HG02678 (cell line): ENCODE data around the gene ZNF410.
"Not testable (repeated sequence)": the region's sequence is repeated elsewhere in the genome, so short reads cannot be mapped to it uniquely, and the experiment has no call there.

Experiments used
- ATAC-seq: cut with Tn5 transposase; IDR thresholded peaks from one replicate; pipeline ENCODE4 v1.9.1; 2021; ENCODE audit warnings: mild to moderate bottlenecking, moderate library complexity; ENCODE audit not compliant: unreplicated experiment

Gene ZNF410

GRCh38 chr14:73884438-73885190 lies 2.0 kb upstream of the ZNF410 start:
- no peak for ATAC-seq

- no peak for ATAC-seq
These were observed 608 bp downstream of the ZNF410 start for GRCh38 chr14:73887318-73887616.

GRCh38 chr14:73887694-73888459 lies 1.2 kb downstream of the ZNF410 start:
- ATAC-seq: no peak

- ATAC-seq: no peak
These were observed 1.7 kb downstream of the ZNF410 start for GRCh38 chr14:73888460-73888725.

GRCh38 chr14:73888971-73889370 lies 2.3 kb downstream of the ZNF410 start:
- no peak for ATAC-seq

- ATAC-seq: no peak
These were observed 2.7 kb downstream of the ZNF410 start for GRCh38 chr14:73889376-73889775.

- ATAC-seq: not testable (repeated sequence)
These were observed 7.6 kb downstream of the ZNF410 start for GRCh38 chr14:73894180-73894687.

GRCh38 chr14:73895939-73896338 lies 9.3 kb downstream of the ZNF410 start:
- ATAC-seq: no peak

- ATAC-seq: no peak
These were observed 9.9 kb downstream of the ZNF410 start for GRCh38 chr14:73896521-73896920.

- no peak for ATAC-seq
These were observed 16.4 kb downstream of the ZNF410 start for GRCh38 chr14:73903028-73903427.

- no peak for ATAC-seq
These were observed 23.0 kb downstream of the ZNF410 start for GRCh38 chr14:73909681-73910080.

- ATAC-seq: no peak
These were observed 26.6 kb downstream of the ZNF410 start for GRCh38 chr14:73913256-73913655.

GRCh38 chr14:73916324-73916723 lies 29.7 kb downstream of the ZNF410 start:
- ATAC-seq: no peak

- not testable (repeated sequence) for ATAC-seq
These were observed 32.8 kb downstream of the ZNF410 start for GRCh38 chr14:73919457-73919856.

- no peak for ATAC-seq
These were observed 37.7 kb downstream of the ZNF410 start for GRCh38 chr14:73924337-73924736.

GRCh38 chr14:73935666-73936065 lies 49.0 kb downstream of the ZNF410 start:
- ATAC-seq: no peak

GRCh38 chr14:73936548-73936947 lies 49.9 kb downstream of the ZNF410 start:
- no peak for ATAC-seq

- ATAC-seq: no peak
These were observed 50.4 kb downstream of the ZNF410 start for GRCh38 chr14:73937012-73937411.

- no peak for ATAC-seq
These were observed 55.5 kb downstream of the ZNF410 start for GRCh38 chr14:73942180-73942579.

- no peak for ATAC-seq
These were observed 56.4 kb downstream of the ZNF410 start for GRCh38 chr14:73943083-73943482.

GRCh38 chr14:73944432-73945158 lies 57.9 kb downstream of the ZNF410 start:
- no peak for ATAC-seq

GRCh38 chr14:73945159-73945670 lies 58.6 kb downstream of the ZNF410 start:
- no peak for ATAC-seq
